A673 (cell line): ENCODE measurements around the gene AGPAT2.

Source experiments
- EZH2 ChIP-seq: fragments of 200-600 bp; sonication (generic); IDR thresholded peaks from 2 replicates; pipeline ENCODE4 v1.6.1; 2017; ENCODE audit warnings: borderline replicate concordance, low read depth, mild to moderate bottlenecking, mixed read lengths, antibody characterized with exemption, low read length; ENCODE audit not compliant: poor library complexity, severe bottlenecking
- TF ChIP-seq, protein P1 (sequence below): fragments of 300-800, 200-600 bp; sonication (generic); conservative IDR thresholded peaks from 2 replicates; pipeline ENCODE4 v1.5.1; 2017; ENCODE audit warnings: low read depth, mild to moderate bottlenecking, antibody characterized with exemption, low read length, moderate library complexity, mixed read lengths

GRCh38 chr9:136626066-136626725 is 61.1 kb downstream of the AGPAT2 start:
- TF ChIP-seq, protein P1, sequence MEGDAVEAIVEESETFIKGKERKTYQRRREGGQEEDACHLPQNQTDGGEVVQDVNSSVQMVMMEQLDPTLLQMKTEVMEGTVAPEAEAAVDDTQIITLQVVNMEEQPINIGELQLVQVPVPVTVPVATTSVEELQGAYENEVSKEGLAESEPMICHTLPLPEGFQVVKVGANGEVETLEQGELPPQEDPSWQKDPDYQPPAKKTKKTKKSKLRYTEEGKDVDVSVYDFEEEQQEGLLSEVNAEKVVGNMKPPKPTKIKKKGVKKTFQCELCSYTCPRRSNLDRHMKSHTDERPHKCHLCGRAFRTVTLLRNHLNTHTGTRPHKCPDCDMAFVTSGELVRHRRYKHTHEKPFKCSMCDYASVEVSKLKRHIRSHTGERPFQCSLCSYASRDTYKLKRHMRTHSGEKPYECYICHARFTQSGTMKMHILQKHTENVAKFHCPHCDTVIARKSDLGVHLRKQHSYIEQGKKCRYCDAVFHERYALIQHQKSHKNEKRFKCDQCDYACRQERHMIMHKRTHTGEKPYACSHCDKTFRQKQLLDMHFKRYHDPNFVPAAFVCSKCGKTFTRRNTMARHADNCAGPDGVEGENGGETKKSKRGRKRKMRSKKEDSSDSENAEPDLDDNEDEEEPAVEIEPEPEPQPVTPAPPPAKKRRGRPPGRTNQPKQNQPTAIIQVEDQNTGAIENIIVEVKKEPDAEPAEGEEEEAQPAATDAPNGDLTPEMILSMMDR = no peak
- TF ChIP-seq EZH2 = no peak
